HEK293 (cell line): ENCODE measurements around the gene KRTAP10-11.

ENCODE experiments used
- CTCF ChIA-PET: fragments of 350-600 bp; formaldehyde crosslinking; extraction: SDS; loops from one replicate; lab custom pipeline; 2021; ENCODE audit warnings: antibody characterized with exemption; lab: Yijun Ruan, JAX
- POLR2A ChIA-PET: fragments of 300-600 bp; formaldehyde crosslinking; extraction: SDS; loops from one replicate; lab custom pipeline; 2020; ENCODE audit warnings: antibody characterized with exemption, inconsistent platforms; lab: Yijun Ruan, JAX
- H3K27ac ChIP-seq: fragments of 200-500 bp; sonication (Bioruptor generic); 2 replicates; pipeline ENCODE4 v1.5.1; 2014; ENCODE audit warnings: low read depth, low read length, control low read depth, inconsistent platforms; ENCODE audit errors: extremely low read depth
- H3K36me3 ChIP-seq, 2 experiments: fragments of 200-500 bp in 1 of 2; sonication (Bioruptor generic) in 1 of 2; 1 replicate in 1 of 2; 2 replicates in 1 of 2; pipeline ENCODE4 v1.5.1; 2014 to 2017; ENCODE audit warnings: inconsistent platforms in 2 of 2, low read length in 2 of 2; ENCODE audit not compliant: control insufficient read depth in 2 of 2, insufficient read depth in 1 of 2
- H3K4me1 ChIP-seq: fragments of 200-500 bp; sonication (Bioruptor generic); 2 replicates; pipeline ENCODE4 v1.5.1; 2014; ENCODE audit warnings: mild to moderate bottlenecking, low read length, inconsistent platforms; ENCODE audit not compliant: control insufficient read depth, insufficient read depth
- H3K4me3 ChIP-seq: 2 replicates; pipeline ENCODE4 v1.5.1; 2011; ENCODE audit warnings: low read depth, mild to moderate bottlenecking, control low read depth, low read length, moderate library complexity
- H3K9me3 ChIP-seq: fragments of 200-500 bp; sonication (Bioruptor generic); 2 replicates; pipeline ENCODE4 v1.5.1; 2014; ENCODE audit warnings: low read depth, low read length, inconsistent platforms; ENCODE audit not compliant: control insufficient read depth, insufficient read depth
- SETDB1 ChIP-seq: IDR thresholded peaks from one replicate; pipeline ENCODE4 v1.6.1; 2017; ENCODE audit warnings: mild to moderate bottlenecking, low read length, moderate library complexity, mixed read lengths; ENCODE audit not compliant: insufficient read length
- ZBTB8A ChIP-seq: fragments of 450-650 bp; formaldehyde crosslinking; IDR thresholded peaks from 2 replicates; pipeline ENCODE4 v1.5.1; 2016; ENCODE audit warnings: missing biosample characterization, missing genetic modification characterization
- ZIC2 ChIP-seq: fragments of 450-650 bp; formaldehyde crosslinking; IDR thresholded peaks from 2 replicates; pipeline ENCODE4 v1.5.1; 2016; ENCODE audit warnings: missing biosample characterization, missing genetic modification characterization
- ZNF112 ChIP-seq: fragments of 450-650 bp; formaldehyde crosslinking; IDR thresholded peaks from 2 replicates; pipeline ENCODE4 v1.5.0; 2017; ENCODE audit warnings: missing biosample characterization, missing genetic modification characterization
- ZNF214 ChIP-seq: fragments of 450-650 bp; formaldehyde crosslinking; IDR thresholded peaks from 2 replicates; pipeline ENCODE4 v1.5.1; 2017; ENCODE audit warnings: missing biosample characterization, mild to moderate bottlenecking, missing genetic modification characterization, borderline replicate concordance
- ZNF221 ChIP-seq: fragments of 450-650 bp; formaldehyde crosslinking; IDR thresholded peaks from 2 replicates; pipeline ENCODE4 v1.5.1; 2017; ENCODE audit warnings: missing biosample characterization, missing genetic modification characterization, borderline replicate concordance
- ZNF24 ChIP-seq: fragments of 450-650 bp; formaldehyde crosslinking; IDR thresholded peaks from 2 replicates; pipeline ENCODE4 v1.5.1; 2016; ENCODE audit warnings: missing biosample characterization, missing genetic modification characterization
- ZNF26 ChIP-seq: fragments of 450-650 bp; formaldehyde crosslinking; IDR thresholded peaks from 2 replicates; pipeline ENCODE4 v1.5.1; 2016; ENCODE audit warnings: missing biosample characterization, missing genetic modification characterization
- ZNF292 ChIP-seq: fragments of 450-650 bp; formaldehyde crosslinking; IDR thresholded peaks from 2 replicates; pipeline ENCODE4 v1.5.1; 2016; ENCODE audit warnings: low read depth, missing biosample characterization, missing genetic modification characterization, borderline replicate concordance
- ZNF311 ChIP-seq: fragments of 450-650 bp; formaldehyde crosslinking; IDR thresholded peaks from 2 replicates; pipeline ENCODE4 v1.5.1; 2017; ENCODE audit warnings: missing biosample characterization, missing genetic modification characterization, borderline replicate concordance
- ZNF366 ChIP-seq: fragments of 450-650 bp; formaldehyde crosslinking; conservative IDR thresholded peaks from 2 replicates; pipeline ENCODE4 v1.5.1; 2016; ENCODE audit warnings: missing biosample characterization, missing genetic modification characterization
- ZNF561 ChIP-seq: fragments of 450-650 bp; IDR thresholded peaks from 2 replicates; pipeline ENCODE4 v1.5.1; 2018; ENCODE audit warnings: missing biosample characterization, missing genetic modification characterization, borderline replicate concordance
- ZNF610 ChIP-seq: fragments of 450-650 bp; formaldehyde crosslinking; IDR thresholded peaks from 2 replicates; pipeline ENCODE4 v1.5.1; 2016; ENCODE audit warnings: missing biosample characterization, missing genetic modification characterization, borderline replicate concordance
- ZNF654 ChIP-seq: fragments of 450-650 bp; formaldehyde crosslinking; IDR thresholded peaks from 2 replicates; pipeline ENCODE4 v1.5.1; 2016; ENCODE audit warnings: low read depth, missing biosample characterization, missing genetic modification characterization
- ZNF692 ChIP-seq: fragments of 450-650 bp; formaldehyde crosslinking; IDR thresholded peaks from 2 replicates; pipeline ENCODE4 v1.5.1; 2016; ENCODE audit warnings: missing biosample characterization, missing genetic modification characterization
- ZNF747 ChIP-seq: fragments of 450-650 bp; formaldehyde crosslinking; IDR thresholded peaks from 2 replicates; pipeline ENCODE4 v1.5.1; 2016; ENCODE audit warnings: missing biosample characterization, missing genetic modification characterization
- TF ChIP-seq, protein P1 (sequence below): fragments of 450-650 bp; formaldehyde crosslinking; IDR thresholded peaks from 2 replicates; pipeline ENCODE4 v1.5.1; 2016; ENCODE audit warnings: missing biosample characterization, missing genetic modification characterization

Gene KRTAP10-11

DNA sequence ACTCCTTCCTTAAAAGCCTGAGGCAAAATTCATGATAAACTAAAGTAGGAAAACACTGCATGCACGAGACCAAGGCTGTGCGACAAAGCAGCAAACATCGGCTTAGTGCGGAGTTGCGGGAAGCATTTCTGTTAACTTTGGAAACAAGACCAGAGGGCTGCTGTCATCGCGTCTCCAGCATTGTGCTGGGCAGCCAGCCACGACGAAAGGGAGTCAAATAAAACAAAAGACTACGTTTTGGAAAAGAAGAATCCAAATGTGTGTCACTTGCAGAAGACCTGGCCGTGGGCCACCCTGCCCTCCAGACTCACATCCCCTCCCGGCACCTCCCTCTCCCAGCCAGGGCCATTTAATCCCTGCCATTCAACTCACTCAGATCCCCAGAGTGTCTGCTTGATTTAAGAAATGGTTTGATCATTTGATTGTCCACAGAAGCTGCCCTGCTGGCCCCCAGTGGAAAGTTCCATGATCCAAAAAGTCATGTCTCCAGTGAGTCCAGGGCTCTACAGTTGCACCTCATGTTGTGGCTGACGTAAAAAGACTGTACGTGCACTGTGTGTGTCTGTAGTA, 2.4 kb upstream of the KRTAP10-11 start:
- no peak overlapping the region for H3K4me3 ChIP-seq
- H3K9me3 ChIP-seq = no peaks in the 10 kb centered on the region
- H3K36me3 ChIP-seq = no peaks in the 10 kb centered on the region
- H3K4me1 ChIP-seq = no peaks in the 10 kb centered on the region
- ChIA-PET CTCF (interaction anchor here (1.0 kb wide), 1 partner anchor 45 kb away, joined by 3 read pairs; no protein-coding TSS in a partner anchor), POLR2A (no interaction called here)
- TF ChIP-seq ZNF311 (no peak), ZBTB8A (tag by site-specific recombination) (no peak), ZNF561 (tag by site-specific recombination) (no peak), ZNF221 (tag by site-specific recombination) (no peak), ZNF654 (tag by site-specific recombination) (no peak), ZNF292 (tag by site-specific recombination) (no peak), ZNF112 (tag by site-specific recombination) (no peak), ZNF214 (tag by site-specific recombination) (no peak), ZNF26 (tag by site-specific recombination) (no peak), ZNF610 (tag by site-specific recombination) (no peak), ZNF692 (tag by site-specific recombination) (no peak), ZNF747 (tag by site-specific recombination) (no peak)
- TF ChIP-seq, protein P1, sequence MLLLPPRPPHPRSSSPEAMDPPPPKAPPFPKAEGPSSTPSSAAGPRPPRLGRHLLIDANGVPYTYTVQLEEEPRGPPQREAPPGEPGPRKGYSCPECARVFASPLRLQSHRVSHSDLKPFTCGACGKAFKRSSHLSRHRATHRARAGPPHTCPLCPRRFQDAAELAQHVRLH = no peak
- H3K27ac ChIP-seq = no peak overlapping the region

DNA sequence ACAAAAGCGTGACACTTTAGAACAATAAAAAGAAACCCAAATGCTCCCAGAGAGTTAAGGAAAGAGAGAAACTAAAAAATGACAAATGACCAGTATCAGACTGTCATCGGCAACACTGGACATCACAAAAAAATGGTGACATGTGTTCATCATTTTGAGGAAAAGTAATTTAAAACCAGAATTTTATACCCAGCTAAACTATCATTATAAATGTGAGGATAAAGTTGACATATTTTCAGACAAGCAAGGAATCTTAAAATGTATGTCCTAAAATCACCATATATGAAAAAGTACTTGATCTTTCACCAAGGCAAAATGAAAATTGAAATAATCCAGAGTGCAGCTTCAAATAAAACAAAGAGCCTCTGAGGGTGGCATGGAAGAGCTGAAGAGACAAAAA, 1.3 kb upstream of the KRTAP10-11 start:
- TF ChIP-seq SETDB1 (peak; percentile 81), ZNF366 (tag by site-specific recombination) (no peak), ZIC2 (no peak)
- CTCF ChIA-PET = no interaction called here
- Histone ChIP-seq H3K36me3 (no peaks in the 10 kb centered on the region), H3K4me1 (no peaks in the 10 kb centered on the region), H3K9me3 (no peaks in the 10 kb centered on the region), H3K4me3 (no peak overlapping the region), H3K27ac (no peak overlapping the region)
- POLR2A ChIA-PET = interaction anchor here (0.6 kb wide), 3 partner anchors 59 to 228 kb away, joined by 3 to 7 read pairs (median 4); no protein-coding TSS in a partner anchor

GRCh38 chr21:44647222-44647552, 973 bp downstream of the KRTAP10-11 start:
- POLR2A ChIA-PET = interaction anchor here (0.6 kb wide), 1 partner anchor 889 kb away, joined by 3 read pairs; no protein-coding TSS in a partner anchor
- Histone ChIP-seq H3K9me3 (no peaks in the 10 kb centered on the region), H3K27ac (no peak overlapping the region), H3K4me1 (no peaks in the 10 kb centered on the region), H3K4me3 (no peak overlapping the region), H3K36me3 (no peaks in the 10 kb centered on the region)
- TF ChIP-seq ZNF24 (tag by site-specific recombination) (no peak), ZIC2 (peak; percentile 89)
- CTCF ChIA-PET = interaction anchor here (0.6 kb wide), 1 partner anchor 91 kb away, joined by 3 read pairs; no protein-coding TSS in a partner anchor
